ENCODE data around the gene F13A1. TPM values are rescaled to one million over a fixed set of nuclear protein-coding genes. Genes with fewer than 3 reads are reported as not detected.

The F13A1 gene
- total RNA-seq, 1 donor from 2014 or later: 0.24 TPM

DNA sequence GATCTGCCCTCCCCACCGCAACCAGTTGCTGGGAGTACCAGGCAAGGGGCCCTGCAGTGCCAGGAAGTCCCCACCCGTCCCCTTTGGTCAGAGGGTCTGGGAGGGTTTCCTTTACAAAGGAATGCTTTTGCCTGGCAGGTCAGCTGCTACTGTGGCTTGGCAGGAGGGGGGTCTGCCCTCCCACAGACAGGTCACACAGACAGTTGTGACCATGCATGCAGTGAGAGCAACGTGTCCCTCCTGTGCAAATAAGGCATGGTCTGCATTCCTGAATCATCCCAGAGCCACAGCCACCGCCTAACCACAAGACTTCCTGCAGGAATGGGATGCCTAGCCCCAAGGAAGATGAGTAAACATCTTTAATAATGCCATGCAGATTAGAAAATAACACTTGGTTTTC lies 439 bp upstream of the F13A1 start:
- no peak for DNase-seq (ENCODE audit: low spot score, unreplicated experiment)
- Mint-ChIP-seq H3K9me3 (ENCODE audit: low read depth) (no peaks in the 10 kb centered on the region), H3K27ac (no peak overlapping the region), H3K27me3 (peaks cover 78% of the 10 kb centered on the region), H3K4me1 (ENCODE audit: low read depth) (peaks cover 4% of the 10 kb centered on the region), H3K4me3 (ENCODE audit: low read depth) (peak overlapping the region; percentile 20), H3K36me3 (ENCODE audit: insufficient read depth) (no peaks in the 10 kb centered on the region)
- TF ChIP-seq, protein P1, sequence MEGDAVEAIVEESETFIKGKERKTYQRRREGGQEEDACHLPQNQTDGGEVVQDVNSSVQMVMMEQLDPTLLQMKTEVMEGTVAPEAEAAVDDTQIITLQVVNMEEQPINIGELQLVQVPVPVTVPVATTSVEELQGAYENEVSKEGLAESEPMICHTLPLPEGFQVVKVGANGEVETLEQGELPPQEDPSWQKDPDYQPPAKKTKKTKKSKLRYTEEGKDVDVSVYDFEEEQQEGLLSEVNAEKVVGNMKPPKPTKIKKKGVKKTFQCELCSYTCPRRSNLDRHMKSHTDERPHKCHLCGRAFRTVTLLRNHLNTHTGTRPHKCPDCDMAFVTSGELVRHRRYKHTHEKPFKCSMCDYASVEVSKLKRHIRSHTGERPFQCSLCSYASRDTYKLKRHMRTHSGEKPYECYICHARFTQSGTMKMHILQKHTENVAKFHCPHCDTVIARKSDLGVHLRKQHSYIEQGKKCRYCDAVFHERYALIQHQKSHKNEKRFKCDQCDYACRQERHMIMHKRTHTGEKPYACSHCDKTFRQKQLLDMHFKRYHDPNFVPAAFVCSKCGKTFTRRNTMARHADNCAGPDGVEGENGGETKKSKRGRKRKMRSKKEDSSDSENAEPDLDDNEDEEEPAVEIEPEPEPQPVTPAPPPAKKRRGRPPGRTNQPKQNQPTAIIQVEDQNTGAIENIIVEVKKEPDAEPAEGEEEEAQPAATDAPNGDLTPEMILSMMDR (IDR thresholded peaks at IDR 0.05; ENCODE audit: unreplicated experiment): no peak

DNA sequence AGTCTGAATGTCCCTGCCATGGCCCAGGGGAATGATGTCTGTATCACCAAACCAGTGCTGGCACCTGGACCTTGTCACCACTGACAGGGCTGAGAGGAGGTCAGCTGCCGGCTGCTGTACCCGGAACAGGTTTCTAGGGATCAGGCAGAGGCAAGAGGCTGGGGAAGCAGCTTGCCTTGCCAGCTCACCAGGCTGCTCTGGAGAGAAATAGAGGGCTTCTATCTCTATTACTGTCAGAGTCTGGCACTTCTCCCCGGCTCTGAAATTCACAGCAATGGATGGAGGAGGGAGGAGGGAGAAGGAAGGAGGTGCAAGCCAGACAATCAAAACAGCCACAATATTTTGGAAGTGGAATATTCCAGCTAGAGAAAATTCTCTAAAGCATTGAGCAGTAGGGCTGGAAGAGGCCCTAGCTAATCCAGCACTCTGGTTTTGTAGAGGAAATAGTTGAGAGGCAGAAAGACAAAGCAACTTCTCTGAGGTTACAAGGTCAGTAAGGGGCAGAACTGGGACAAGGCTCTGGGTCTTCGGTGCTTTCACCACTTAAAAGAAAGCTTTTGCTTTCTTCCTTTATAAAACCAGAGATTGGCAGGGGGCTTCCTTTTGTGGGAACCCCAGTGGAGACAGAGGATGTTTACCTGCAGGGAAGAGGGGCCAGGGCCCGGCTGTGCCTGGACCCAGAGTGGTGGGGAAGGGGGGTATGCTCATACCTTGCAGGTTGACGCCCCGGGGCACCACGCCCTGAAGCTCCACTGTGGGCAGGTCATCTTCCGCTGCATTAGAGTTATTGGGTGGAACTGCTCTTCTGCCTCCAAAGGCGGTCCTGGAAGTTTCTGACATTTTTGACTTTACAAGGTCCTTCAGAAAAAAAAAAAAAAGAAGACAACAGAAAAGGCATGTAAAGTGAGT lies 2.4 kb downstream of the F13A1 start:
- H3K27ac Mint-ChIP-seq: no peak overlapping the region
- peaks cover 68% of the 10 kb centered on the region for H3K27me3 Mint-ChIP-seq
- DNase-seq (ENCODE audit: low spot score, unreplicated experiment): no peak

GRCh38 chr6:6317386-6317785 lies 3.1 kb downstream of the F13A1 start:
- Mint-ChIP-seq H3K27ac (no peak overlapping the region), H3K9me3 (ENCODE audit: low read depth) (no peaks in the 10 kb centered on the region), H3K4me1 (ENCODE audit: low read depth) (peaks cover 4% of the 10 kb centered on the region), H3K27me3 (peaks cover 61% of the 10 kb centered on the region), H3K4me3 (ENCODE audit: low read depth) (no peak overlapping the region), H3K36me3 (ENCODE audit: insufficient read depth) (no peaks in the 10 kb centered on the region)
- TF ChIP-seq, protein P1 (IDR thresholded peaks at IDR 0.05; ENCODE audit: unreplicated experiment): no peak
- DNase-seq (ENCODE audit: low spot score, unreplicated experiment): no peak

More for the DNA sequence above, 2.4 kb downstream of the F13A1 start:
- Mint-ChIP-seq H3K4me1 (ENCODE audit: low read depth) (peaks cover 4% of the 10 kb centered on the region), H3K4me3 (ENCODE audit: low read depth) (no peak overlapping the region), H3K36me3 (ENCODE audit: insufficient read depth) (no peaks in the 10 kb centered on the region), H3K9me3 (ENCODE audit: low read depth) (no peaks in the 10 kb centered on the region)
- TF ChIP-seq, protein P1 (IDR thresholded peaks at IDR 0.05; ENCODE audit: unreplicated experiment): no peak

GRCh38 chr6:6315660-6316059 lies 4.8 kb downstream of the F13A1 start:
- Mint-ChIP-seq H3K27me3 (peaks cover 44% of the 10 kb centered on the region), H3K4me3 (ENCODE audit: low read depth) (no peak overlapping the region), H3K36me3 (ENCODE audit: insufficient read depth) (no peaks in the 10 kb centered on the region), H3K9me3 (ENCODE audit: low read depth) (no peaks in the 10 kb centered on the region), H3K4me1 (ENCODE audit: low read depth) (peaks cover 3% of the 10 kb centered on the region), H3K27ac (no peak overlapping the region)
- TF ChIP-seq, protein P1 (IDR thresholded peaks at IDR 0.05; ENCODE audit: unreplicated experiment): peak; percentile 81
- DNase-seq (ENCODE audit: low spot score, unreplicated experiment): peak; percentile 30

GRCh38 chr6:6314596-6314995 lies 5.9 kb downstream of the F13A1 start:
- Mint-ChIP-seq H3K4me1 (ENCODE audit: low read depth) (peaks cover under 1% of the 10 kb centered on the region), H3K4me3 (ENCODE audit: low read depth) (no peak overlapping the region), H3K27me3 (peaks cover 33% of the 10 kb centered on the region), H3K27ac (no peak overlapping the region), H3K36me3 (ENCODE audit: insufficient read depth) (no peaks in the 10 kb centered on the region), H3K9me3 (ENCODE audit: low read depth) (no peaks in the 10 kb centered on the region)
- no peak for DNase-seq (ENCODE audit: low spot score, unreplicated experiment)
- TF ChIP-seq, protein P1 (IDR thresholded peaks at IDR 0.05; ENCODE audit: unreplicated experiment): no peak
